HepG2 (cell line): ENCODE data around the gene AMIGO2.

Experiments
- CTCF ChIP-seq: sonication (generic); formaldehyde crosslinking; IDR thresholded peaks from 2 replicates; pipeline ENCODE4 v1.5.0; 2020; ENCODE audit warnings: mild to moderate bottlenecking, missing genetic modification reagents, moderate library complexity
- HDAC2 ChIP-seq: sonication (generic); formaldehyde crosslinking; IDR thresholded peaks from 2 replicates; pipeline ENCODE4 v1.4.0; 2020; ENCODE audit warnings: missing genetic modification reagents
- KAT8 ChIP-seq: IDR thresholded peaks from 2 replicates; pipeline ENCODE4 v1.6.1; 2016; ENCODE audit warnings: missing genetic modification reagents, missing compliant biosample characterization
- MAFF ChIP-seq: IDR thresholded peaks from 2 replicates; pipeline ENCODE4 v1.6.1; 2011; ENCODE audit warnings: low read depth, low read length, improper control_type of control experiment
- PBX2 ChIP-seq: IDR thresholded peaks from 2 replicates; pipeline ENCODE4 v1.6.1; 2016; ENCODE audit warnings: control low read depth
- RAD51 ChIP-seq: fragments of 450-650 bp; IDR thresholded peaks from 2 replicates; pipeline ENCODE4 v1.6.1; 2016; ENCODE audit warnings: borderline replicate concordance
- ZFYVE20 ChIP-seq: sonication (generic); formaldehyde crosslinking; IDR thresholded peaks from 2 replicates; pipeline ENCODE4 v1.8.0; 2023; ENCODE audit warnings: low read depth, mild to moderate bottlenecking, moderate library complexity, missing genetic modification reagents, borderline replicate concordance
- TF ChIP-seq, protein P1 (sequence below): sonication (generic); formaldehyde crosslinking; IDR thresholded peaks from 2 replicates; pipeline ENCODE4 v1.4.0; 2020; ENCODE audit warnings: missing genetic modification reagents
- TF ChIP-seq, protein P2 (sequence below): sonication (generic); formaldehyde crosslinking; IDR thresholded peaks from 2 replicates; pipeline ENCODE4 v1.5.1; 2020; ENCODE audit warnings: mild to moderate bottlenecking, missing genetic modification reagents, moderate library complexity
- TF ChIP-seq, protein P3 (sequence below): IDR thresholded peaks from 2 replicates; pipeline ENCODE4 v1.4.0; 2020; ENCODE audit warnings: mild to moderate bottlenecking, missing genetic modification reagents

DNA sequence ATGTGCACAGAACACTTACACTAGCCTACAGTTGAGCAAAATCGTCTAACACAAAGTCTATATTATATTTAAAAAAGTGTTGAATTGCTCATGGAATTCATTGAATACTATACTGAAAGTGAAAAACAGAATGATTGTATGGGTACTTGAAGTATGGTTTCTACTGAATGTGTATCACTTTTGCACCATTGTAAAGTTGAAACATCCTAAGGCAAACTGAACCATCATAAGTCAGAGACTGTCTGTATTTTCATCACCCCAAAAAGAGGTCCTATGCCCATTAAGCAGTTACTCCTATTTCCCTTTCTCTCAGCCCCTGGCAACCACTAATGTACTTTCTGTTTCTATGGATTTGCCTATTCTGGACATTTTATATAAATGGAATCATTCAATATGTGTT is 4.4 kb upstream of the AMIGO2 start:
- TF ChIP-seq, protein P1, sequence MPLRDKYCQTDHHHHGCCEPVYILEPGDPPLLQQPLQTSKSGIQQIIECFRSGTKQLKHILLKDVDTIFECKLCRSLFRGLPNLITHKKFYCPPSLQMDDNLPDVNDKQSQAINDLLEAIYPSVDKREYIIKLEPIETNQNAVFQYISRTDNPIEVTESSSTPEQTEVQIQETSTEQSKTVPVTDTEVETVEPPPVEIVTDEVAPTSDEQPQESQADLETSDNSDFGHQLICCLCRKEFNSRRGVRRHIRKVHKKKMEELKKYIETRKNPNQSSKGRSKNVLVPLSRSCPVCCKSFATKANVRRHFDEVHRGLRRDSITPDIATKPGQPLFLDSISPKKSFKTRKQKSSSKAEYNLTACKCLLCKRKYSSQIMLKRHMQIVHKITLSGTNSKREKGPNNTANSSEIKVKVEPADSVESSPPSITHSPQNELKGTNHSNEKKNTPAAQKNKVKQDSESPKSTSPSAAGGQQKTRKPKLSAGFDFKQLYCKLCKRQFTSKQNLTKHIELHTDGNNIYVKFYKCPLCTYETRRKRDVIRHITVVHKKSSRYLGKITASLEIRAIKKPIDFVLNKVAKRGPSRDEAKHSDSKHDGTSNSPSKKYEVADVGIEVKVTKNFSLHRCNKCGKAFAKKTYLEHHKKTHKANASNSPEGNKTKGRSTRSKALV (CRISPR knock-in tag): no peak
- TF ChIP-seq CTCF (CRISPR knock-in tag) (no peak), ZFYVE20 (CRISPR knock-in tag) (no peak), MAFF (no peak), RAD51 (no peak), PBX2 (CRISPR knock-in tag) (no peak), HDAC2 (no peak), KAT8 (no peak)
- TF ChIP-seq, protein P2, sequence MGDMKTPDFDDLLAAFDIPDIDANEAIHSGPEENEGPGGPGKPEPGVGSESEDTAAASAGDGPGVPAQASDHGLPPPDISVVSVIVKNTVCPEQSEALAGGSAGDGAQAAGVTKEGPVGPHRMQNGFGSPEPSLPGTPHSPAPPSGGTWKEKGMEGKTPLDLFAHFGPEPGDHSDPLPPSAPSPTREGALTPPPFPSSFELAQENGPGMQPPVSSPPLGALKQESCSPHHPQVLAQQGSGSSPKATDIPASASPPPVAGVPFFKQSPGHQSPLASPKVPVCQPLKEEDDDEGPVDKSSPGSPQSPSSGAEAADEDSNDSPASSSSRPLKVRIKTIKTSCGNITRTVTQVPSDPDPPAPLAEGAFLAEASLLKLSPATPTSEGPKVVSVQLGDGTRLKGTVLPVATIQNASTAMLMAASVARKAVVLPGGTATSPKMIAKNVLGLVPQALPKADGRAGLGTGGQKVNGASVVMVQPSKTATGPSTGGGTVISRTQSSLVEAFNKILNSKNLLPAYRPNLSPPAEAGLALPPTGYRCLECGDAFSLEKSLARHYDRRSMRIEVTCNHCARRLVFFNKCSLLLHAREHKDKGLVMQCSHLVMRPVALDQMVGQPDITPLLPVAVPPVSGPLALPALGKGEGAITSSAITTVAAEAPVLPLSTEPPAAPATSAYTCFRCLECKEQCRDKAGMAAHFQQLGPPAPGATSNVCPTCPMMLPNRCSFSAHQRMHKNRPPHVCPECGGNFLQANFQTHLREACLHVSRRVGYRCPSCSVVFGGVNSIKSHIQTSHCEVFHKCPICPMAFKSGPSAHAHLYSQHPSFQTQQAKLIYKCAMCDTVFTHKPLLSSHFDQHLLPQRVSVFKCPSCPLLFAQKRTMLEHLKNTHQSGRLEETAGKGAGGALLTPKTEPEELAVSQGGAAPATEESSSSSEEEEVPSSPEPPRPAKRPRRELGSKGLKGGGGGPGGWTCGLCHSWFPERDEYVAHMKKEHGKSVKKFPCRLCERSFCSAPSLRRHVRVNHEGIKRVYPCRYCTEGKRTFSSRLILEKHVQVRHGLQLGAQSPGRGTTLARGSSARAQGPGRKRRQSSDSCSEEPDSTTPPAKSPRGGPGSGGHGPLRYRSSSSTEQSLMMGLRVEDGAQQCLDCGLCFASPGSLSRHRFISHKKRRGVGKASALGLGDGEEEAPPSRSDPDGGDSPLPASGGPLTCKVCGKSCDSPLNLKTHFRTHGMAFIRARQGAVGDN (CRISPR knock-in tag): no peak
- TF ChIP-seq, protein P3, sequence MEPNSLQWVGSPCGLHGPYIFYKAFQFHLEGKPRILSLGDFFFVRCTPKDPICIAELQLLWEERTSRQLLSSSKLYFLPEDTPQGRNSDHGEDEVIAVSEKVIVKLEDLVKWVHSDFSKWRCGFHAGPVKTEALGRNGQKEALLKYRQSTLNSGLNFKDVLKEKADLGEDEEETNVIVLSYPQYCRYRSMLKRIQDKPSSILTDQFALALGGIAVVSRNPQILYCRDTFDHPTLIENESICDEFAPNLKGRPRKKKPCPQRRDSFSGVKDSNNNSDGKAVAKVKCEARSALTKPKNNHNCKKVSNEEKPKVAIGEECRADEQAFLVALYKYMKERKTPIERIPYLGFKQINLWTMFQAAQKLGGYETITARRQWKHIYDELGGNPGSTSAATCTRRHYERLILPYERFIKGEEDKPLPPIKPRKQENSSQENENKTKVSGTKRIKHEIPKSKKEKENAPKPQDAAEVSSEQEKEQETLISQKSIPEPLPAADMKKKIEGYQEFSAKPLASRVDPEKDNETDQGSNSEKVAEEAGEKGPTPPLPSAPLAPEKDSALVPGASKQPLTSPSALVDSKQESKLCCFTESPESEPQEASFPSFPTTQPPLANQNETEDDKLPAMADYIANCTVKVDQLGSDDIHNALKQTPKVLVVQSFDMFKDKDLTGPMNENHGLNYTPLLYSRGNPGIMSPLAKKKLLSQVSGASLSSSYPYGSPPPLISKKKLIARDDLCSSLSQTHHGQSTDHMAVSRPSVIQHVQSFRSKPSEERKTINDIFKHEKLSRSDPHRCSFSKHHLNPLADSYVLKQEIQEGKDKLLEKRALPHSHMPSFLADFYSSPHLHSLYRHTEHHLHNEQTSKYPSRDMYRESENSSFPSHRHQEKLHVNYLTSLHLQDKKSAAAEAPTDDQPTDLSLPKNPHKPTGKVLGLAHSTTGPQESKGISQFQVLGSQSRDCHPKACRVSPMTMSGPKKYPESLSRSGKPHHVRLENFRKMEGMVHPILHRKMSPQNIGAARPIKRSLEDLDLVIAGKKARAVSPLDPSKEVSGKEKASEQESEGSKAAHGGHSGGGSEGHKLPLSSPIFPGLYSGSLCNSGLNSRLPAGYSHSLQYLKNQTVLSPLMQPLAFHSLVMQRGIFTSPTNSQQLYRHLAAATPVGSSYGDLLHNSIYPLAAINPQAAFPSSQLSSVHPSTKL (CRISPR knock-in tag): no peak
